ENCODE measurements around the gene FHOD1.

DNA sequence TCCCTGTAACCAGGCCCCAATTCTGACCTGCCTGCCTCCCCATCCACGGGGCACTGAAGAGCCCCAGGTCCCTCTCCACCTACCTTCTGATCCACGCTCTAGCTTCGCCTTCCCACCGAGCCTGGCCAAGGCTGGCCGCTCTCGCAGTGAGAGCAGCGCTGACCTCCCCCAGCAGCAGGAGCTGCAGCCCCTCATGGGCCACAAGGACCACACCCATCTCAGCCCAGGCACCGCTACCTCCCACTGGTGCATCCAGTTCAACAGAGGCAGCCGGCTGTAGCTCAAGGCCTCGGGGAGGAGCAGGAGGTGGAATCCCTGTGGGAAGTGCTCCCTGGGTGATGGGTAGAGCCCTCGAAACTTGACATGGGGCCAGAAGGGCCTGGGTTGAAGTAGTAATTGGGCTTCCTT is 23.7 kb upstream of the FHOD1 start:
- no peak for TF ChIP-seq POLR2A (IDR thresholded peaks at IDR 0.05)
- TF ChIP-seq, protein P1, sequence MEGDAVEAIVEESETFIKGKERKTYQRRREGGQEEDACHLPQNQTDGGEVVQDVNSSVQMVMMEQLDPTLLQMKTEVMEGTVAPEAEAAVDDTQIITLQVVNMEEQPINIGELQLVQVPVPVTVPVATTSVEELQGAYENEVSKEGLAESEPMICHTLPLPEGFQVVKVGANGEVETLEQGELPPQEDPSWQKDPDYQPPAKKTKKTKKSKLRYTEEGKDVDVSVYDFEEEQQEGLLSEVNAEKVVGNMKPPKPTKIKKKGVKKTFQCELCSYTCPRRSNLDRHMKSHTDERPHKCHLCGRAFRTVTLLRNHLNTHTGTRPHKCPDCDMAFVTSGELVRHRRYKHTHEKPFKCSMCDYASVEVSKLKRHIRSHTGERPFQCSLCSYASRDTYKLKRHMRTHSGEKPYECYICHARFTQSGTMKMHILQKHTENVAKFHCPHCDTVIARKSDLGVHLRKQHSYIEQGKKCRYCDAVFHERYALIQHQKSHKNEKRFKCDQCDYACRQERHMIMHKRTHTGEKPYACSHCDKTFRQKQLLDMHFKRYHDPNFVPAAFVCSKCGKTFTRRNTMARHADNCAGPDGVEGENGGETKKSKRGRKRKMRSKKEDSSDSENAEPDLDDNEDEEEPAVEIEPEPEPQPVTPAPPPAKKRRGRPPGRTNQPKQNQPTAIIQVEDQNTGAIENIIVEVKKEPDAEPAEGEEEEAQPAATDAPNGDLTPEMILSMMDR (IDR thresholded peaks at IDR 0.05), result no peak
